ENCODE results near the gene NKX1-1. TPM values are rescaled to one million over a fixed set of nuclear protein-coding genes. Genes with fewer than 3 reads are reported as not detected.

The NKX1-1 gene
- total and polyA plus RNA-seq, 9 of the 15 experiments (the other 6 are each of a cell fraction or from before 2014, with no cell fraction given) = not detected

GRCh38 chr4:1356181-1356998, 49.9 kb downstream of the NKX1-1 start (continued):
- TF ChIP-seq TEAD4 (IDR thresholded peaks at IDR 0.05; ENCODE audit: low read length) (no peak), TEAD4 (CRISPR knock-in tag; IDR thresholded peaks at IDR 0.05; ENCODE audit: borderline replicate concordance) (peak; percentile 51; the same call in 1 of the 2 replicates), FOXA3 (CRISPR knock-in tag; conservative IDR thresholded peaks at IDR 0.05 in 1 of 2, IDR thresholded peaks at IDR 0.05 in 1 of 2) (no peak), MEIS2 (IDR thresholded peaks at IDR 0.05; ENCODE audit: partially characterized antibody) (peak; percentile 51), ETS1 (conservative IDR thresholded peaks at IDR 0.05; ENCODE audit: control insufficient read depth, low read depth, low read length) (no peak), TAF1 (IDR thresholded peaks at IDR 0.05; ENCODE audit: control insufficient read depth, extremely low read depth, insufficient read depth, low read length, severe bottlenecking) (peak; percentile 32), ILK (tag; IDR thresholded peaks at IDR 0.05; ENCODE audit: borderline replicate concordance, low read depth) (no peak), XRCC5 (IDR thresholded peaks at IDR 0.05; ENCODE audit: low read depth, low read length) (no peak), CC2D1A (IDR thresholded peaks at IDR 0.05) (peak; percentile 50; the same call in 1 of the 2 replicates), ZFPM2 (CRISPR knock-in tag; IDR thresholded peaks at IDR 0.05) (no peak), ZBTB7A (IDR thresholded peaks at IDR 0.05; ENCODE audit: borderline replicate concordance, control insufficient read depth, low read depth, low read length) (no peak; the same call in 1 of the 2 replicates), ZZZ3 (IDR thresholded peaks at IDR 0.05) (no peak), RB1 (IDR thresholded peaks at IDR 0.05; ENCODE audit: low read depth) (no peak), MAZ (CRISPR knock-in tag; conservative IDR thresholded peaks at IDR 0.05 in 1 of 2, IDR thresholded peaks at IDR 0.05 in 1 of 2) (peak in 1 of 2 experiments; percentile 15; a peak in 1 of 4 replicates)
- TF ChIP-seq, protein P1, sequence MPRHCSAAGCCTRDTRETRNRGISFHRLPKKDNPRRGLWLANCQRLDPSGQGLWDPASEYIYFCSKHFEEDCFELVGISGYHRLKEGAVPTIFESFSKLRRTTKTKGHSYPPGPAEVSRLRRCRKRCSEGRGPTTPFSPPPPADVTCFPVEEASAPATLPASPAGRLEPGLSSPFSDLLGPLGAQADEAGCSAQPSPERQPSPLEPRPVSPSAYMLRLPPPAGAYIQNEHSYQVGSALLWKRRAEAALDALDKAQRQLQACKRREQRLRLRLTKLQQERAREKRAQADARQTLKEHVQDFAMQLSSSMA (CRISPR knock-in tag; IDR thresholded peaks at IDR 0.05) = no peak
- TF ChIP-seq, protein P2, sequence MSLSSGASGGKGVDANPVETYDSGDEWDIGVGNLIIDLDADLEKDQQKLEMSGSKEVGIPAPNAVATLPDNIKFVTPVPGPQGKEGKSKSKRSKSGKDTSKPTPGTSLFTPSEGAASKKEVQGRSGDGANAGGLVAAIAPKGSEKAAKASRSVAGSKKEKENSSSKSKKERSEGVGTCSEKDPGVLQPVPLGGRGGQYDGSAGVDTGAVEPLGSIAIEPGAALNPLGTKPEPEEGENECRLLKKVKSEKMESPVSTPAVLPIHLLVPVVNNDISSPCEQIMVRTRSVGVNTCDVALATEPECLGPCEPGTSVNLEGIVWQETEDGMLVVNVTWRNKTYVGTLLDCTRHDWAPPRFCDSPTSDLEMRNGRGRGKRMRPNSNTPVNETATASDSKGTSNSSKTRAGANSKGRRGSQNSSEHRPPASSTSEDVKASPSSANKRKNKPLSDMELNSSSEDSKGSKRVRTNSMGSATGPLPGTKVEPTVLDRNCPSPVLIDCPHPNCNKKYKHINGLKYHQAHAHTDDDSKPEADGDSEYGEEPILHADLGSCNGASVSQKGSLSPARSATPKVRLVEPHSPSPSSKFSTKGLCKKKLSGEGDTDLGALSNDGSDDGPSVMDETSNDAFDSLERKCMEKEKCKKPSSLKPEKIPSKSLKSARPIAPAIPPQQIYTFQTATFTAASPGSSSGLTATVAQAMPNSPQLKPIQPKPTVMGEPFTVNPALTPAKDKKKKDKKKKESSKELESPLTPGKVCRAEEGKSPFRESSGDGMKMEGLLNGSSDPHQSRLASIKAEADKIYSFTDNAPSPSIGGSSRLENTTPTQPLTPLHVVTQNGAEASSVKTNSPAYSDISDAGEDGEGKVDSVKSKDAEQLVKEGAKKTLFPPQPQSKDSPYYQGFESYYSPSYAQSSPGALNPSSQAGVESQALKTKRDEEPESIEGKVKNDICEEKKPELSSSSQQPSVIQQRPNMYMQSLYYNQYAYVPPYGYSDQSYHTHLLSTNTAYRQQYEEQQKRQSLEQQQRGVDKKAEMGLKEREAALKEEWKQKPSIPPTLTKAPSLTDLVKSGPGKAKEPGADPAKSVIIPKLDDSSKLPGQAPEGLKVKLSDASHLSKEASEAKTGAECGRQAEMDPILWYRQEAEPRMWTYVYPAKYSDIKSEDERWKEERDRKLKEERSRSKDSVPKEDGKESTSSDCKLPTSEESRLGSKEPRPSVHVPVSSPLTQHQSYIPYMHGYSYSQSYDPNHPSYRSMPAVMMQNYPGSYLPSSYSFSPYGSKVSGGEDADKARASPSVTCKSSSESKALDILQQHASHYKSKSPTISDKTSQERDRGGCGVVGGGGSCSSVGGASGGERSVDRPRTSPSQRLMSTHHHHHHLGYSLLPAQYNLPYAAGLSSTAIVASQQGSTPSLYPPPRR (CRISPR knock-in tag; IDR thresholded peaks at IDR 0.05; ENCODE audit: borderline replicate concordance) = no peak

Data from K562 (cell line).